ENCODE measurements around the gene RNASEH1. TPM values are rescaled to one million over a fixed set of nuclear protein-coding genes. Genes with fewer than 3 reads are reported as not detected.

RNASEH1 gene
- total RNA-seq, 1 donor = 39.4 TPM

- no peak for DNase-seq (ENCODE audit: insufficient read length, low spot score, missing footprints)
- Histone ChIP-seq H3K4me3 (ENCODE audit: insufficient read depth, low read length) (no peak overlapping the region), H3K27me3 (ENCODE audit: insufficient read depth, low read length) (no peaks in the 10 kb centered on the region), H3K27ac (ENCODE audit: low read depth, low read length) (no peak overlapping the region), H3K9me3 (ENCODE audit: low read depth, low read length) (no peaks in the 10 kb centered on the region), H3K4me1 (ENCODE audit: insufficient read depth, low read length) (no peaks in the 10 kb centered on the region), H3K4me2 (ENCODE audit: insufficient read depth, low read length) (no peak overlapping the region), H3K36me3 (ENCODE audit: insufficient read depth, low read length) (no peaks in the 10 kb centered on the region), H3K79me2 (ENCODE audit: insufficient read depth, low read length) (no peaks in the 10 kb centered on the region), H2AFZ (ENCODE audit: low read length) (no peak overlapping the region), H4K20me1 (ENCODE audit: insufficient read depth, low read length) (no peaks in the 10 kb centered on the region)
- TF ChIP-seq CTCF (IDR thresholded peaks at IDR 0.05; ENCODE audit: extremely low read depth, low read depth, low read length) = no peak
Measured at GRCh38 chr2:3589086-3589485, 31.0 kb upstream of the RNASEH1 start.

DNA sequence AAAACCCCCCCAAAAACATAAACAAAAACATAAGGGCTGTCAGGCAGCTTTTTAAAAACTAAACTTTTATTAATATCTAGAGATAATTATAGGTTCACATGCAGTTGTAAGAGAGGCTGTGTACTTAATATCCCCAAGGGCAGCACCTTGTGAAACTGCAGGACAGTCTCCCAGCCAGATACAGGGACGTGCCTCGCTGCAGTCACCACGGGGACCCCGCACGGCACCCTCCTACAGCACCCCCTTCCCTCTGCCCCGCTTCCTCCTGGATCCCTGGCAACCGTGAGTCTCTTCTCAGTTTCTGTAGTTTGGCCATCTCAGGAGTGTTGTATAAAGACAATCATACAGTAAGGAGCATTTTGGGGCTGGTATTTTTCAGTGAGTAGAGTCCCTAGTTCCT is 30.0 kb upstream of the RNASEH1 start:
- Histone ChIP-seq H3K36me3 (ENCODE audit: insufficient read depth, low read length) (peaks cover under 1% of the 10 kb centered on the region), H3K27ac (ENCODE audit: low read depth, low read length) (no peak overlapping the region), H3K4me1 (ENCODE audit: insufficient read depth, low read length) (no peaks in the 10 kb centered on the region), H2AFZ (ENCODE audit: low read length) (no peak overlapping the region), H4K20me1 (ENCODE audit: insufficient read depth, low read length) (no peaks in the 10 kb centered on the region), H3K4me3 (ENCODE audit: insufficient read depth, low read length) (no peak overlapping the region), H3K79me2 (ENCODE audit: insufficient read depth, low read length) (no peaks in the 10 kb centered on the region), H3K4me2 (ENCODE audit: insufficient read depth, low read length) (no peak overlapping the region), H3K9me3 (ENCODE audit: low read depth, low read length) (no peaks in the 10 kb centered on the region), H3K27me3 (ENCODE audit: insufficient read depth, low read length) (no peaks in the 10 kb centered on the region)
- no peak for DNase-seq (ENCODE audit: insufficient read length, low spot score, missing footprints)
- TF ChIP-seq CTCF (IDR thresholded peaks at IDR 0.05; ENCODE audit: extremely low read depth, low read depth, low read length) = no peak

DNA sequence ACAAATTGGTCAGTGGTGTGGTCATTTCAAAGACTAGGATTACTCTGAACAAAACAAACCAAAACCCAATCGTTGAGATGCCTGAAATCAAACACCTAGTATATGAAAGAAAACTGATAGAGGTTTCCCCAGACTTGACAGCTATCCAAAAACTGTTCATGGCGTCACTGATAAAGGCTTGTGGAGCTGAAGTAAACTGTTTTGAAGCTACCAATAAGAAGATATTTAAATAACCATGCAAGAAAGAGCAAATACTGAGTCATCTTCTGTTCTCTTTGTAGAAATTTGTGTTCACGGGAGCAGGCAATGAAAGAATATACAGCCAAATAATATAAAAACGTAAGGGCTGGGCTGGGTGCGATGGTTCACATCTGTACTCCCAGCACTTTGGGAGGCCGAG is 29.3 kb upstream of the RNASEH1 start:
- no peak overlapping the region for H3K27ac ChIP-seq (ENCODE audit: low read depth, low read length)
- no peak overlapping the region for H3K4me2 ChIP-seq (ENCODE audit: insufficient read depth, low read length)
- H3K4me3 ChIP-seq (ENCODE audit: insufficient read depth, low read length) = no peak overlapping the region
- no peak for DNase-seq (ENCODE audit: insufficient read length, low spot score, missing footprints)
- H3K36me3 ChIP-seq (ENCODE audit: insufficient read depth, low read length) = peaks cover 7% of the 10 kb centered on the region
- no peaks in the 10 kb centered on the region for H3K4me1 ChIP-seq (ENCODE audit: insufficient read depth, low read length)
- H3K79me2 ChIP-seq (ENCODE audit: insufficient read depth, low read length) = no peaks in the 10 kb centered on the region
- H3K9me3 ChIP-seq (ENCODE audit: low read depth, low read length) = no peaks in the 10 kb centered on the region
- no peak overlapping the region for H2AFZ ChIP-seq (ENCODE audit: low read length)
- no peaks in the 10 kb centered on the region for H4K20me1 ChIP-seq (ENCODE audit: insufficient read depth, low read length)
- H3K27me3 ChIP-seq (ENCODE audit: insufficient read depth, low read length) = no peaks in the 10 kb centered on the region
- TF ChIP-seq CTCF (IDR thresholded peaks at IDR 0.05; ENCODE audit: extremely low read depth, low read depth, low read length) = no peak

DNA sequence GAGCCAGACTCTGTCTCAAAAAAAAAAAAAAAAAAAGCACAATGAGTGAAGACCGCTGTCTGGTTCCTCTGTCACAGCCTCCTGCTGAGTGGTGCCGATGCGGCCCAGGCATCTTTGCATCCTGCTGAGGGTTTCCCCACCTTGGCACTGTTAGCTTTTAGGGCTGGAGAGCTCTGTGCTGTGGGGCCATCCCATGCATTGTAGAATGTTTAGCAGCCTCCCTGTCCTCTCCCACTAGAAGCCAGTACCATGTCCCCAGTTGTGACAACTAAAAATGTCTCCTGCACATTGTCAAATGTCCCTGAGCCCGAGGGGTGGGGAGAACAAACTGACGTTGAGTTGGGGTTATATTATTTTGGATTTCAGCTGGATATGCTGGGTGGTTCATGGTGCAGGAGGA is 28.9 kb upstream of the RNASEH1 start:
- Histone ChIP-seq H3K4me3 (ENCODE audit: insufficient read depth, low read length) (no peak overlapping the region), H3K4me2 (ENCODE audit: insufficient read depth, low read length) (no peak overlapping the region), H3K4me1 (ENCODE audit: insufficient read depth, low read length) (no peaks in the 10 kb centered on the region), H3K9me3 (ENCODE audit: low read depth, low read length) (no peaks in the 10 kb centered on the region), H4K20me1 (ENCODE audit: insufficient read depth, low read length) (peaks cover under 1% of the 10 kb centered on the region), H3K27me3 (ENCODE audit: insufficient read depth, low read length) (no peaks in the 10 kb centered on the region), H2AFZ (ENCODE audit: low read length) (no peak overlapping the region), H3K36me3 (ENCODE audit: insufficient read depth, low read length) (peaks cover 10% of the 10 kb centered on the region), H3K27ac (ENCODE audit: low read depth, low read length) (no peak overlapping the region), H3K79me2 (ENCODE audit: insufficient read depth, low read length) (no peaks in the 10 kb centered on the region)
- no peak for DNase-seq (ENCODE audit: insufficient read length, low spot score, missing footprints)
- TF ChIP-seq CTCF (IDR thresholded peaks at IDR 0.05; ENCODE audit: extremely low read depth, low read depth, low read length) = no peak
